Fibroblast of skin of back (primary cell): ENCODE measurements around the gene CCT3. TPM values are rescaled to one million over a fixed set of nuclear protein-coding genes. Genes with fewer than 3 reads are reported as not detected.
"Not testable (repeated sequence)": the region's sequence is repeated elsewhere in the genome, so short reads cannot be mapped to it uniquely, and the experiment has no call there.

Source experiments
- DNase-seq: peaks from one replicate; pipeline ENCODE4 v3.0.0-alpha.2; 2013
- polyA plus RNA-seq, 2 experiments: library from polyadenylated mRNA; unstranded; fragments of 120-200 nt; gene quantifications; one replicate each; pipeline ENCODE4 v1.2.1, GENCODE V29; 2013; ENCODE audit not compliant: insufficient read length in 2 of 2

Gene CCT3
- polyA plus RNA-seq (2013, experiment 1 of 2; ENCODE audit: insufficient read length) = 309 TPM
- polyA plus RNA-seq (2013, experiment 2 of 2; ENCODE audit: insufficient read length) = 222 TPM

DNA sequence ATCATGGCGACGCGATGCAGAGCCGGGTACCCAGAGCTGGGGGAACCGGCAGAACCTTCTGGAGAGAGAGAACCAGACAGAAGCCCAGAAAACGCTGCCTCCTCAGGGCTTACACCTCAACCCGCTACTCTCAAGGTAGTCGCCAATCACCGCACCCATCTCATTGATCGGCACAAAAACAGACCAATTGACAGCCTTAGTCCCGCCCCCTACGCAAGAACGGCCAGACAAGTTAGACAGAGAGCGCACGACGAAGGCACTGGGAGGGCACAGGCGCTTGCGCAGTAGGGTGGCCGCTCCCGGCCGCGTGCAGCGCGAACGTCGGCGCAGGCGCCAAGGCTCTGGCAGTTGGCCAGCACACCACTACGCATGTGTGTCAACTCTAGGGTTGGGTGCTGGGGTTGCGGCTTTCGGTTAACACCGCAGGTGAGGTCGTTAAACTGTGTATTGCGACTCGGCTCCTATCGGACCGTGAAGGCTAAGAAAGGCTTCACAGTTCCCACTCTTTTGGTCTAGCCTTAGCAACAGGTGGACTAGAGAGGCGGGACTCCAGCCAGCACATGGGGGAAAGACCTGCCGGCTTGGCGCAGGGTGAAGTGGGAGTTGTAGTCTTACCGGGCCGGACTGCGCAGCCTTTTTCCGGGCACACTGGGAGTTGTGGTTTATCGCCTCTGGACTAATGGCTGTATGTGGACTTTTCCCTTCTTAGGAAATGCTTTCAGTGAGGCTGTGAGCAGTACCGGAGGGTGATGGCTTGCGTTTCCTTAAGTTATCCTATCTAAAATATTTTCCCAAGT is at the start of gene CCT3, which contains the start of gene TSACC:
Gene CCT3 (minus strand): TSS at position 113 of the 797 bp plus-strand sequence. CDS start 108 bp downstream, at position 5.
Gene TSACC (plus strand): TSS at position 347 of the 797 bp plus-strand sequence. CDS start 1,232 bp downstream, outside the sequence.
- peak; percentile 100 for DNase-seq

DNA sequence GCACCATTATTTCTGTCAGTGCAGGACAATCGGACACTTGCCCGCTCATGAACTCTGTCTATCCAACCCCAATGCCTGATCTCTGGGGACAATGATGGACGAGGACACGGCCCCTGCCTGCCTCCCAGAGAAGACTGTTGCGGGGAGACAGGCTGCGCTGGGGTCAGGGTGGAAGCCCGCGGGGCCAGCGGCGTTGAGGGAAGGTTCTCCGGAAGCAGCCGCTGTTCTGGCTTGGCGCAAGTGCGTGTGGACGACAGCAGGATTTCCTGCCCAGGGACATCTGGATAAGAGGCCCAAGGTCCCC is 49.7 kb upstream of the CCT3 start:
- DNase-seq = no peak

DNA sequence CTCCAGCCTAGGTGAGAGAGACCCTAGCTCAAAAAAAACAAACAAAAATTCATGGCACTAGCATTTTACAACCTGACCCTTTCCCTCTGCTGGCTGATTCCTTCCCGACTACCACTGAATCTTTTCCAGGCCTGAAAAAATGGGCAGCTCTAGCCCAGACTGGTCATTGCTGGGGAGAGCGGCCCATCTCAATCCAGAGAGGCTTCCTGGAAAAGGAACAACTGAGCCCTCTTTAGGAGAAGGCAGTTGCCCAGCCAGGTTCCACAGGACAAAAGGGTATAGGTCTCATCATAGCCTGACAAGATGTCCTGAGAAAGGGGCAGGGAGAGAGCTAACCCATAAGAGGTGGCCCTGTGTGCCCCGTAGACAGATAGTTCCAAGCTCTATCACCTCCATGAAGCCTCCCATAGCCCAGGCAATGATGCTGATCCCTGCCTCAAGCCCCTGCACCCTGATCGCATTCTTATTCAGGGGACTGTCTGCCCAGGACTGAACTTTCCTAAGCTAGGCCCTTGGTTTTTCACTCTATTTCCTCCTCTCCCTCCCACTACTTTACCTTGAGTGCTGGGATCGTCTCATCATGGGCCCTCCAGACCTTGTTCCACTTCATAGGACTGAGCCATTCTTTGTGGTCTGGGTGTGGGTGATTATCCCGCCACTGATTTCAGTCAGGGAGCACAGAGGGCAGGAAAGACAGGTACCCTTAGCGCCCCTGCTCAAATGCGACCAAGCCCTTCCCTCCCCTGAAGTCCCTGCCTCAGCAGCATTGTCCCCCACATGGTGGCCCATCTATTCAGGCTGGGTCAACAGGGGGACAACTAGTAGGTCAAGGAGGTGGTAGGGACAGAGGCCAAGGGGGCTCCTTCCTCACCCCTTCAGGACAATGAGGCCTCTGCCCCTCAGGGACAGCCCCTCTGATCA is 49.1 kb upstream of the CCT3 start:
- DNase-seq = no peak

DNA sequence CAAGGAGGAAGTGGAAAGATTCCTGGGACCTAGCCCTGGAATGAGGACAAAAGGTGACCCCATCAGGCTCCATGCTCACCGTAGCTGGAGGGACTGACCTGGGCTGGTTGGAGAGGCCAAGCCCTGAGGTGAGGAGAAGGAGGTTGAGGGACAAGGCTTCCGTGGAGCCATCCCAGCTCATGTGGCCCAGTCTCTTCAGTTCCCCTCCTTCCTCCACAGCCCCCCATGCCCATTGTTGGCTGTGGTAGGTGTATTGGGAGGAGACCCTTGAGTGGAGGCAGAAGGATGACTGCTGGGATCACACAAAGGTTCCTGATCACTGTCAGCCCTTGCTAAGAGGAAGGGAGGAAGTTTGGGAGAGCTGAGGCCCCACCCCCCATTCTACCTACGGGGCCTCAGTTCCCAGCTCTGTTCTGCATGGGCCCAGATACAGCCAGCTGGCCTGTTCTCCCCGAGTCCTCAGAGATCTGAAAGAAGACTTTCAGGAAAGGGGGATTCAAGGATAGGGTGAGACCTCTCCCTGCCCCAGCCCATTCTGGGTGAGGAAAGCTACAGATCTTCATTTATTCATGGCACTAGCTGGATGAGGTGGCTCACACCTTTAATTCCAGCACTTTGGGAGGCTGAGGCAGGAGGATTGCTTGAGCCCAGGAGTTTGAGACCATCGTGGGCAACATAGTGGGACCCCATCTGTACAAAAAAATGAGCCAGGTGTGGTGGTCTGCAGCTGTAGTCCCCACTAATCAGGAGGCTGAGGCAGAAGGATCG is 48.2 kb upstream of the CCT3 start:
- DNase-seq = no peak

DNA sequence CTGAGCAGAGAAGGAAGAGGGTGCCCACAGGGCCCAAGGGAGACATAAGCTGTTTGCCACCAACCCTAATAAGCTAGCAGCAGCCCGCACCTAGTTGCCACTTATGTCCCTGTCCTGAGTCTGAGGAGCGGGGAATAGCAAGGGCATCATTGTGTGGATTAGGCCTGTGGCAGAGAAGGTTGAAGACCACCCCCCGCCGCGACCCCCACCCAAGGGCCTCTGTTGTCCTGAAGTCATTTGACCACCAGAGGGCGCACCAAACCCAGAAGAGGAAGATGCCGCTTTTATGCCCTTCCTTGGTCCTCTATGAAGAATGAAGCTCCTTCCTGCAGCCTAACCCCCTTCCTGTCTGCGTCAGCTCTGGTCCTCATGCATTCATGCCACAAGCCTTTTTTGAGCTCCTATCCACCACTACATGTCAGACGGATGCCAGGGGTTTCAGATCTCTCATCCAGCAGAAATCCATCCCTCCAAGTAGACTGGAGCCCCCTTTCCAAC is 47.5 kb upstream of the CCT3 start:
- peak; percentile 70 for DNase-seq

DNA sequence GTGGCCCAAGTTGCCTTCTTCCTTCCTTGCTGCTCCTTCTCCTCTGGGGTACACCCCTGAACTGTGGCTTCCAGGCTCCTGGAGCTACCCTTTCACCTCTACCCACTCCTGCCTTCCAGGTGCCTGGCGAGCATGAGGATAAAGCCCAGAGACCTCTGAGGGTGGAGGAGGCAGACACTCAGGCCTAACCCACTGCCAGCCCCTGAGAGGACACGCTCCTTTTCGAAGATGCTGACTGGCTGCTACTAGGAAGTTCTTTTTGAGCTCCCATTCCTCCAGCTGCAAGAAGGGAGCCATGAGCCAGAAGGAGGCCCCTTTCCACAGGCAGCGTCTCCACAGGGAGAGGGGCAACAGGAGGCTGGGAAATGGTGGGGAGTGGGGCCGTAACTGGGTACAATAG is 46.6 kb upstream of the CCT3 start:
- no peak for DNase-seq

DNA sequence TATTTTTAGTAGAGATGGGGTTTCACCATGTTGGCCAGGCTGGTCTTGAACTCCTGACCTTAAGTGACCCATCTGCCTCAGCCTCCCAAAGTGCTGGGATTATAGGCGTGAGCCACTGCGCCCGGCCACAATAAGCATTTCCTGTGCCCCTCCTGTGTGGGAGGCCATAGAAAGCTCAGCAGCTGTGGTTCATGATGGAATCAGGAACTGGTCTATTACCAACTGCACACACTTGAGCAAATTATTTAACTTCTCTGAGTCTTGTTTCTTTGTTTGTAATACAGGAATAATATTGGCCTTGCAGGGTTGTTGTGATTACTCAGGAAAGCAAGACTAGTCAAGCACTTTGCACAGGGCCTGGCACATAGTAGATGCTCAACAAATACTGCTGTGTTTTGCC is 45.9 kb upstream of the CCT3 start:
- DNase-seq = no peak

DNA sequence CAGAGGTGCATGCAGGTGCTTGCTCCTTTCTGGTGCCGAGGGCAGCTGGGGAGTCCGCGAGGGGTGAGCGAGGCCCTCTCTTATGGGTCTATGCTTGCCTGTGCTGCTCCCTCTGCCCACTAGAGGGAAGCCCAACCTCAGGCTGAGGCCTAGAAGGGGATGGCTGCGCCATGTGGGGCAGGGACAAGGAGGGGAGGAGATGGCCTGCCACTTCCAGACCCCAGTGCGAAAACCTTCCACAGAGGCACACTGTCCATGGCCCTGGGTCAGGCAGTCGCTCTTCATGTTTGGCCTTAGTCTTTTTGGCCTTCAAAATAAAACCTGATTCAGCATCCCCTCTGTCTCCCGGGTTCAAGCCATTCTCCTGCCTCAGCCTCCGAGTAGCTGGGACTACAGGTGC is 44.9 kb upstream of the CCT3 start:
- DNase-seq = peak; percentile 64

DNA sequence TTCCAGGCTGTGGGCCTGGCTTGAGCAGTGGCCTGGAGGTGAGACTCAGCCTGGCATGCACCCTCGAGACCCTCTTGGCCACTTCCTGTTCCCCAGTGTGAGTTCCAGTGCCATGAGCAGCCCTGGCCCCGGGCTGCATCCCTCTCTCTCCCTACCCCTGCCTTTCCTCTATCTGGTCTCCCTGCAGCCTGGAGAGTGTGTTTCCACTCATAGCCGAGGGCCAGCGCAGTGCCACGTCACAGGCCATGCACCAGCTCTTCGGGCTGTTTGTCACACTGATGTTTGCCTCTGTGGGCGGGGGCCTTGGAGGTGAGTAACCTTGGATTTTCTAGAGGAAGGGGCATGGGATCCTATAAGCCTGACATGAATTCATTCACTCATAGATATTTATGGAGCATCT is 44.5 kb upstream of the CCT3 start:
- DNase-seq = no peak

DNA sequence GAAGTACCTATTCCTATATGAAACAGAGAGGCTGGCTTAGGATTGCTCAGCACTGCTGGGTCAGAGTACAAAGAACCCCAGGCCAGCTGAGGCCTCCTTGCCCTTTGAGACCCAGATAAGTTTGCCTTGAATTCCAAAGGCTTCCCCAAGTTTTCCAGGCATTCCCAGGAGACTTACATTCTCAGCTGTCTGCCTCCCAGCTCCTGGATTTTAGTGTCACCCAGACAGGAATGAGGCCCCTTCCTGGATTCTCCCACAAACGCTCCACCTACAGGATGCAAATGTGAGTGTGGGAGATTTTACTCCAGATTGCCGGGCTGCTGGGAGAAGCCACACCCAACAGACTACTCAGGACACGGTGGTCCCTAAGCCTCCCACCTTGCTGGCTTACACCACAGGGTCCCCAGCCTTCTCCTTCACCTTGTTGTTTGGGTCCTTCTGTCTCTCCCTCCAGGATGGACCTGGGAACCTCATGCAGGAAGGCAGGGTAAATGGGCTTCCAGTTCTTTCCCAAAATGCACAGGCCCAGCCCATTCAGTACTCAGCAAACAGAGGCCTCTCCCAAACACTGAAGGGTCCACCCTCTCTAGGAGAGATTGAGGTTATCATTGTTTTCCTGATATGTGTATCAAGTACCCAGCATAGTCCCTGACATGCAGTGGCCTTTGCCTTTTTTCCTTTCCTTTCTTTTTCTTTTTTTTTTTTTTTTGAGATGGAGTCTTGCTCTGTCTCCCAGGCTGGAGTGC is 41.5 kb upstream of the CCT3 start:
- peak; percentile 59 for DNase-seq

DNA sequence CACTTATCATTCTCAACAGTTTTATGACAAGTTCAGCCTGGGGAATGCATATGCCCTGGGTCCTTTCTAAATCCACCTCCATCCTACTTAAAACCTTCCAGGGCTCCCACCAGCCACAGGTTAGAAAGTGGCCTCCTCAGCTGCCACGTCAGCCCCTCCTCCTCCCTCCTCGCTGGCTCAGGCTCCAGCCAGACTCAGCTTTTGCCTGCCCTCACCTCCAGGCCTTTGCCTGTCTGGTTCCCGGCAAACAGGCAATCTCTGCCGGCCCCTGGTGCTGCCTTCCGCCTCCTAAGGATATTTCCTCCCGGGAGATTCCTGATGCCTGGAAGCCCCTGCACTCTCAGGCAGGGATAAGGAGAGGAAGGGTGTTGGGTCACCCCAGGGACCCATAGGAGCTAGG is 40.5 kb upstream of the CCT3 start:
- DNase-seq = no peak

DNA sequence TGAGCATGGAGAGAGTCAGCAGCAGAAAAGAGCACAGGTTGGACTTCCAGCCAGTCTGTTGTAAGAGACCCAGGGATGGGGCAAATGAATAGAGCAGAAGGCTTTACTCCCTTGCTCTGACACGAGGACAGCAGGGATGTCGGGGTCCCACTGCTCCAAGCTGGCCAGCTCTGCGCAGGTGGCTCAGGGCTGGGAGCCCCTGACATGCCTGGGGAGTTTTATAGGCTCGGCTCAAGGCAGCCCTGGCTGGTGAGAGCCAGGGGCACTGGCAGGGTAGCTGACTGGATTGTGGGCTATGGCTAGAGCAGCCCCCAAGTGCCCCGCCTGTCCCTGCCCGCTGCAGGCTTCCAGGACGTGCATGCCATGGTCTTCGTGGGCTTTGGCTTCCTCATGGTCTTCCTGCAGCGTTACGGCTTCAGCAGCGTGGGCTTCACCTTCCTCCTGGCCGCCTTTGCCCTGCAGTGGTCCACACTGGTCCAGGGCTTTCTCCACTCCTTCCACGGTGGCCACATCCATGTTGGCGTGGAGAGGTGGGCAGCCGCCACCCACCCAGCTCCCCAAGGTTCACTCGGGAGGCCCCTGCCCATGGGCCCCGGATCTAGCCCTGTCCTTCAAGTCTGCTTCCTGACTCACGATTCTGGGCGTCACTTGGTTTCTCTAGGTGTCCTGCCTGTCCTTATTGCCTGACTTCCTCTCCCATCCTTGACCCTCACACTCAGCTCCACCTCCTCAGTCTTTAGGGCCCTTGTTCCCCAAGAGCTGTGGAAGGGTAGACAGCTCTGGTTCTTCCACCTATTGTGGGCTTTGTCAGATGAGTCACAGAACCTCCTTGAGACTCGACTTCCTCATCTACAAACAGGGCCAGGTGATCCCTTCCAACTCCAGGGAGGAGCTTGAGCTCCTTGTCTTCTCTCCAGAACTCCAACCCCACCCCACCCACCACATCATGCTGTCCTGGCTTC is 39.1 kb upstream of the CCT3 start:
- DNase-seq = no peak

DNA sequence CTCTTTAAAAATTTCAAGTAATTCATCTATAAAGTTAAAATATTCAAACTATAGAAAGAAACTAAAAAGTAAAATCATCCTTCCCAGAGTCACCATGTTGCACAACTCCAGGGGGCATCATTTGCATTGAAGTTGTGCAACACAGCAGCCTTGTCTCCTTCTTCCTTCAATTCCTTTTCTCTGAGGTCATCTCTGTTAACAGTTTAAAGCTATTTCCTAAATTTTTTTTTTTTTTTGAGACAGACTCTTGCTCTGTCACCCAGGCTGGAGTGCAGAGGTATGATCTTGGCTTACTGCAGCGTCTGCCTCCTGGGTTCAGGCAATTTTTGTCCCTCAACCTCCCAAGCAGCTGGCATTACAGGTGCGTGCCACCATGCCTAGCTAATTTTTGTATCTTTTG is 38.1 kb upstream of the CCT3 start:
- peak; percentile 21 for DNase-seq

DNA sequence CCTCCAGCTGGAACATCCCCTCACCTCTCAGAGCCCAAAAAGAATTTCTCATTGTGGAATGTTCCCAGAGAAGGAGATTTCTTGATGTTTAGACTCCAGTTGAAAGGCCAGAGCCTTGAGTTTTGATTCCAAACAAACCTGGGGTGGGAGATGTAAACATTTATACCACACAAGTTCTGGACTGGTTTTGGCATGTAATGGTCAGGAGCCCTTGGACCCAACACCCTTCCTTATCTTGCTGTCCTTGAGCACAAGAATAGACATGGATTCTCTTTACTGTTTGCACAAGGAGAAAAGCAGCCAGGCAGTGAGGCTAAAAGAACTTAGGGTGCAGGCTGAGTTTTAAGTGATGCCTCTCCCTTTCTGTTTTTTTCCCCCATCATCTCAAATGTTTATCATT is 35.5 kb upstream of the CCT3 start:
- DNase-seq = no peak

DNA sequence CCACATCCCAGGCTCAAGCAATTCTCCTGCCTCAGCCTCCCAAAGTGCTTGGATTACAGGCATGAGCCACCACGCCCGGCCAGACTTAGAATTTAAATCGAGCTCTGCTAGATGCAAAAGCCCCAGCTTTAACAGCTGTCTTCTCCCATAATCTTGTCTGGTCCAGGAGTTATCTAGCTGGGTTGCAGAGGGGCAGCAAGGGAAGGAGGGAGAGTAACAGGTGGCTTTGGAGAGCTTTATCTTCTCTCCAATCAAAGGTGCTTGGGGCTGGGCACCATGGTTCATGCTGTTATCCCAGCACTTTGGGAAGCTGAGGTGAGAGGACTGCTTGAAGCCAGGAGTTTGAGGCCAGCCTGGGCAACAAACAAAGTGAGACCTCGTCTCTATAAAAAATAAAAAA is 34.8 kb upstream of the CCT3 start:
- DNase-seq = no peak

DNA sequence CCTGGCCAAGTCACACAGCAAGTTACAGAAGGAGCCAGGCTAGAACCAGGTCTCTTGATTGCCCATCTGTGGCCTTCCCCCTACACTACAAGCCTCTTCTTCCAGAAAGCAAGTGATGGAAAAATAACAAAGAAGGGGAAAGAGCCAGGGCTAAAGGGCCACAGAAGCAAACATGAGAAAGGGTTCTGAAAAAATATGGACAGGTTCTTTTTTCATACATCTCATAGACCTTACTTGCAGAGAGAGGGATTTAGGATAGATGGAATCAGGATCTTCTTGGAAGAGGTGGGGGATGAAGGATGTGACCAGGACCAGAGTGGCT is 34.1 kb upstream of the CCT3 start:
- DNase-seq = no peak

DNA sequence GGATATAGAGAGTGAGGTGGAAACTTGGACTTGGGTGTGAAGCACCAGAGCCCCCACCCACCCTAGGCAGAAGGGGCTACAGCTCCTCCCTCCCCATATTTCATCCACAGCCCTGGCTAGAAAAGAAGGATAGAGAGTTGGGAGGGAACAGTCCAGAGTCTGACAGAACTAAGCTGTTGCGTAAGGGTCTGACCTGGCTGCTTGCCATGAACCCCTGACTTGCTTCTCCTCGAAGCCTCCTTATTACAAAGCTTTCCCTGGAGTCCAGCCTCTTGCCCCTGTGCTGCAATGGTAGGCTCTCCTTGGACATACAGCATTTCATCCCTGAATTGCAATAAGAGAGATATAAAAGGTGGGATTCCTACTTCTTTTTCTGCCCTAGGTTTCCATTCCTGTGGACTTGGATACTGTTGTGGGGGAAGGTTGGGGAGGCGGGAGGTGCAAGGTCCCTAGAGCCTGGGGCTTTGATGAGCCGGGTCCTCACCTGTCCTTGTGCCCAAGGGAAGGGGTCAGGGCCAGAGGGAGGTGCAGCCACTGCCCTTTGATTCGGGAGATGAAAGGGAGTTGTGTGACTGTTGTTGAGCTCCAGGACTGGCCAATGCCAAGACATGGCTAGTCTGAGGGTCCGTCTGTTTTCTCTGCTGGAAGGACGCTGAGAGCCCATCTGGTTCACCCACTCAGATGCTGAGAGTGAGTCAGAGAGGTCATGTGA is 33.6 kb upstream of the CCT3 start:
- no peak for DNase-seq

DNA sequence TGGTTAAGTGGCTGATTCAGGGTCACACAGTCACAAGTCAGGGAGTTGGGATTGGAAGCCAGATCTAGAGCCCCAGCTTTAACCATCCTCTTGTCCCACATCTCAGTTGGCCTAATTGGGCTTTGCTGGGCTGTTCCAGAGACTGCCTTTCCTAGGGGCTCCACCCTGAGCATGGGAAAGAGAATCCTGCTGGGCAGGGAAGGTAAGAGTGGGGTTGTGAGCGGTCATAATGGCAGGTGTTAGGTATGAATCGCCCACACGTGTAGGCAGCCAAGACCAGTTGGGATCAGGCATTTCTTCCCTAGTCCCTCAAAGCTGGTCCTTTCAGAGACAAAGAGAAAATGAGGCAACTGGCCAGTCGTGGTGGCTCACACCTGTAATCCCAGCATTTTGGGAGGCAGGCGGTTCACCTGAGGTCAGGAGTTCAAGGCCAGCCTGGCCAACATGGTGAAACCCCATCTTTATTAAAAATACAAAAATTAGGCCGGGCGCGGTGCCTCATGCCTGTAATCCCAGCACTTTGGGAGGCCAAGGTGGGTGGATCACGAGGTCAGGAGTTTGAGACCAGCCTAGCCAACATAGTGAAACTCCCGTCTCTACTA is 31.7 kb upstream of the CCT3 start:
- not testable (repeated sequence) for DNase-seq

DNA sequence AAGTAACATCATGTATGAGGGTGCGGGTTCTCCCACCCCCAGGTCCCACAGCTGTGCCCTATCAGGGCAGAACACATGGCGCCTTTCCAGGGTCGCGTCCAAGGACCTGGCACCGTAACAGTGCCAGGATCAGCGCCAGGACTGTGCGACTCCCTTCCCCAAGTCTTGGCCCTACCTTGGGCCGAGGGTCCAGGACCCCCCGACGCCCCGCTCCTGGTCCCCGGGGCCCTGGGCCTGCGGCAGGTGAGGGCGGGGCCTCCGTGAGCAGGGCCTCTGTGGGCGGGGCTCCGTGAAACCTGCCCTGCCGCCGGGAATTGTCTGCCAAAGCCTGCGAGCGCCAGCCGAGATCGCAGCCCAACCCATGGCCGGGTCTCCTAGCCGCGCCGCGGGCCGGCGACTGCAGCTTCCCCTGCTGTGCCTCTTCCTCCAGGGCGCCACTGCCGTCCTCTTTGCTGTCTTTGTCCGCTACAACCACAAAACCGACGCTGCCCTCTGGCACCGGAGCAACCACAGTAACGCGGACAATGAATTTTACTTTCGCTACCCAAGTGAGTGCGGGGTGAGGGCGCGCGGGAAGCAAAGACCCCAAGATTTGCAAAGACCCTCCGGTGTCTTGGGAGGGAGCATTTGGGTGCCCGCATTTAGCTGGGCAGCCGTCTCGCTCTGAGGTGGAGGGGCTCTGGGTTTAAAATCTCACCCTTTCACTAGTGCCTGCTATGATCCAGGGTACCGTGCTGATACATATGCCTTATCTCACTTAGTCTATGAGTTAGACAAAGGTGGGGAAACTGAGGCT is 31.0 kb upstream of the CCT3 start, which contains the start of gene RHBG:
Gene RHBG (plus strand): TSS at position 323 of the 796 bp plus-strand sequence. CDS start 39 bp downstream, at position 362.
- peak; percentile 18 for DNase-seq
